ENCODE data around the gene CHD2.

Gene CHD2

GRCh38 chr15:92924216-92924615 is 24.1 kb downstream of the CHD2 start:
- H3K27ac ChIP-seq: no peak overlapping the region
- DNase-seq (ENCODE audit: low read depth, low spot score): no peak

GRCh38 chr15:92925454-92925853 is 25.3 kb downstream of the CHD2 start:
- no peak for DNase-seq (ENCODE audit: low read depth, low spot score)
- H3K27ac ChIP-seq: no peak overlapping the region

GRCh38 chr15:92928225-92928750 is 28.2 kb downstream of the CHD2 start:
- H3K27ac ChIP-seq: peak overlapping the region; percentile 33
- DNase-seq (ENCODE audit: low read depth, low spot score): no peak

GRCh38 chr15:92929002-92929401 is 28.9 kb downstream of the CHD2 start:
- peak overlapping the region; percentile 33 for H3K27ac ChIP-seq
- DNase-seq (ENCODE audit: low read depth, low spot score): no peak

GRCh38 chr15:92930054-92930621 is 30.0 kb downstream of the CHD2 start:
- no peak for DNase-seq (ENCODE audit: low read depth, low spot score)
- peak overlapping the region; percentile 33 for H3K27ac ChIP-seq

- no peak for DNase-seq (ENCODE audit: low read depth, low spot score)
- H3K27ac ChIP-seq: peak overlapping the region; percentile 33
Measured at GRCh38 chr15:92930776-92931175, 30.7 kb downstream of the CHD2 start.

GRCh38 chr15:92932946-92933649 is 33.0 kb downstream of the CHD2 start:
- no peak overlapping the region for H3K27ac ChIP-seq
- DNase-seq (ENCODE audit: low read depth, low spot score): no peak

GRCh38 chr15:92933831-92934230 is 33.7 kb downstream of the CHD2 start:
- H3K27ac ChIP-seq: no peak overlapping the region
- no peak for DNase-seq (ENCODE audit: low read depth, low spot score)

- no peak overlapping the region for H3K27ac ChIP-seq
Measured at GRCh38 chr15:92934716-92935115, 34.6 kb downstream of the CHD2 start.

GRCh38 chr15:92936138-92936537 is 36.0 kb downstream of the CHD2 start:
- no peak overlapping the region for H3K27ac ChIP-seq
- no peak for DNase-seq (ENCODE audit: low read depth, low spot score)

More at GRCh38 chr15:92934716-92935115, 34.6 kb downstream of the CHD2 start:
- DNase-seq (ENCODE audit: low read depth, low spot score): no peak

- no peak for DNase-seq (ENCODE audit: low read depth, low spot score)
- H3K27ac ChIP-seq: no peak overlapping the region
Measured at GRCh38 chr15:92936693-92937092, 36.6 kb downstream of the CHD2 start.

GRCh38 chr15:92937901-92938300 is 37.8 kb downstream of the CHD2 start:
- H3K27ac ChIP-seq: no peak overlapping the region
- DNase-seq (ENCODE audit: low read depth, low spot score): no peak

GRCh38 chr15:92938387-92938786 is 38.3 kb downstream of the CHD2 start:
- H3K27ac ChIP-seq: no peak overlapping the region
- no peak for DNase-seq (ENCODE audit: low read depth, low spot score)

GRCh38 chr15:92941668-92942067 is 41.5 kb downstream of the CHD2 start:
- no peak overlapping the region for H3K27ac ChIP-seq

GRCh38 chr15:92942706-92943105 is 42.6 kb downstream of the CHD2 start:
- H3K27ac ChIP-seq: no peak overlapping the region
- no peak for DNase-seq (ENCODE audit: low read depth, low spot score)

More at GRCh38 chr15:92941668-92942067, 41.5 kb downstream of the CHD2 start:
- no peak for DNase-seq (ENCODE audit: low read depth, low spot score)

- no peak overlapping the region for H3K27ac ChIP-seq
- DNase-seq (ENCODE audit: low read depth, low spot score): no peak
Measured at GRCh38 chr15:92943581-92943980, 43.5 kb downstream of the CHD2 start.

- no peak for DNase-seq (ENCODE audit: low read depth, low spot score)
- no peak overlapping the region for H3K27ac ChIP-seq
Measured at GRCh38 chr15:92944946-92945521, 44.9 kb downstream of the CHD2 start.

GRCh38 chr15:92947071-92947730 is 47.1 kb downstream of the CHD2 start:
- no peak overlapping the region for H3K27ac ChIP-seq
- DNase-seq (ENCODE audit: low read depth, low spot score): no peak

- peak; percentile 5 for DNase-seq (ENCODE audit: low read depth, low spot score)
- peak overlapping the region; percentile 57 for H3K27ac ChIP-seq
Measured at GRCh38 chr15:92949604-92950249, 49.6 kb downstream of the CHD2 start.

GRCh38 chr15:92951800-92952457 is 51.8 kb downstream of the CHD2 start:
- H3K27ac ChIP-seq: peak overlapping the region; percentile 57

More at GRCh38 chr15:92951800-92952457, 51.8 kb downstream of the CHD2 start:
- DNase-seq (ENCODE audit: low read depth, low spot score): no peak
